A673 (cell line): ENCODE data around the gene GSTA3. TPM values are rescaled to one million over a fixed set of nuclear protein-coding genes. Genes with fewer than 3 reads are reported as not detected.

Experiments used
- BruUV-seq: library from RNA; stranded (reverse); fragments of 400-500 nt; replicated peaks from 2 replicates; lab custom pipeline; 2021; lab: Mats Ljungman, UMichigan
- CTCF ChIA-PET: fragments of 300-600 bp; sonication (Branson Sonifier 250); formaldehyde crosslinking; loops from one replicate; lab custom pipeline; 2022; ENCODE audit warnings: antibody characterized with exemption; lab: Charles Lee
- POLR2A ChIA-PET: fragments of 300-600 bp; sonication (Branson Sonifier 250); formaldehyde crosslinking; loops from one replicate; lab custom pipeline; 2022; ENCODE audit warnings: antibody characterized with exemption; ENCODE audit not compliant: low non-redundant PET; lab: Charles Lee
- DNase-seq: peaks from one replicate; pipeline ENCODE4 v3.0.0-alpha.2; 2015; ENCODE audit warnings: low spot score
- H3K27ac ChIP-seq: fragments of 200-600 bp; sonication (generic); 2 replicates; pipeline ENCODE4 v1.5.1; 2016; ENCODE audit warnings: mixed run types, low read depth, mild to moderate bottlenecking, mixed read lengths, antibody characterized with exemption, low read length; ENCODE audit not compliant: poor library complexity, severe bottlenecking
- H3K27me3 ChIP-seq: fragments of 200-600 bp; sonication (generic); replicated peaks from 2 replicates; pipeline ENCODE4 v1.6.1; 2017; ENCODE audit warnings: mixed run types, low read depth, mild to moderate bottlenecking, mixed read lengths, antibody characterized with exemption, low read length; ENCODE audit not compliant: insufficient read depth, poor library complexity
- H3K36me3 ChIP-seq: fragments of 200-600 bp; sonication (generic); 2 replicates; pipeline ENCODE4 v1.6.1; 2016; ENCODE audit warnings: mixed run types, mild to moderate bottlenecking, mixed read lengths, antibody characterized with exemption, low read length; ENCODE audit not compliant: insufficient read depth, poor library complexity, severe bottlenecking
- H3K4me1 ChIP-seq: fragments of 200-600 bp; sonication (generic); 2 replicates; pipeline ENCODE4 v1.6.1; 2017; ENCODE audit warnings: mixed run types, mild to moderate bottlenecking, mixed read lengths, antibody characterized with exemption, low read length; ENCODE audit not compliant: insufficient read depth, poor library complexity, severe bottlenecking
- H3K4me3 ChIP-seq: fragments of 200-600 bp; sonication (generic); 2 replicates; pipeline ENCODE4 v1.5.1; 2016; ENCODE audit warnings: low read depth, mixed run types, mild to moderate bottlenecking, mixed read lengths, low read length; ENCODE audit not compliant: poor library complexity, severe bottlenecking
- H3K9me3 ChIP-seq: fragments of 200-600 bp; sonication (generic); 2 replicates; pipeline ENCODE4 v1.6.1; 2016; ENCODE audit warnings: mixed run types, low read depth, mild to moderate bottlenecking, mixed read lengths, antibody characterized with exemption, low read length; ENCODE audit not compliant: poor library complexity, severe bottlenecking
- CTCF ChIP-seq: fragments of 300-800, 200-600 bp; sonication (generic); conservative IDR thresholded peaks from 2 replicates; pipeline ENCODE4 v1.5.1; 2017; ENCODE audit warnings: low read depth, mild to moderate bottlenecking, antibody characterized with exemption, low read length, moderate library complexity, mixed read lengths
- EZH2 ChIP-seq: fragments of 200-600 bp; sonication (generic); IDR thresholded peaks from 2 replicates; pipeline ENCODE4 v1.6.1; 2017; ENCODE audit warnings: borderline replicate concordance, low read depth, mild to moderate bottlenecking, mixed read lengths, antibody characterized with exemption, low read length; ENCODE audit not compliant: poor library complexity, severe bottlenecking
- intact Hi-C: fragments of 100-400 bp; cut with micrococcal nuclease; formaldehyde crosslinking; loops from one replicate; pipeline ENCODE4 v1.10.0; 2022; ENCODE audit not compliant: unreplicated experiment
- total RNA-seq: library from RNA; stranded (reverse); gene quantifications from 2 replicates; pipeline ENCODE4 v1.2.3, GENCODE V29; 2021

GSTA3 gene
- total RNA-seq, 1 experiment from 2014 or later, result not detected

DNA sequence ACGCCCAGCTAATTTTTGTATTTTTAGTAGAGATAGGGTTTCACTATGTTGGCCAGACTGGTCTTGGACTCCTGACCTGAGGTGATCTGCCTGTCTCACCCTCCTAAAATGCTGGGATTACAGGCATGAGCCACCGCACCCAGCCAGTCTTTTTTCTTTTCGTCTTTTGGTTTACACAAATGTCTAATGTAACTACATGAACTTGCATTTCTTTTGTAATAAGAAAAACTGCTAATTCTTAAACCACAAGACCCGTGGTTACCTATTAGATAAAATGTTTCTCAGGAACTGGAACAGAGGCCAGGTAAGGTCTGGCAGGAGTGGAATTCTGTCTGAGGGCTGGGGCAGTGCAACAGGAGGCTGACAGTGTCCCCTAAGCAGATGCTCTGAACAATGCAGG lies 32.7 kb upstream of the GSTA3 start:
- H3K36me3 ChIP-seq, result no peaks in the 10 kb centered on the region
- ChIA-PET CTCF (interaction anchor here (0.7 kb wide), 1 partner anchor 22 kb away, joined by 6 read pairs; no protein-coding TSS in a partner anchor), POLR2A (interaction anchor here (0.6 kb wide), 1 partner anchor 39 kb away, joined by 3 read pairs; no protein-coding TSS in a partner anchor)
- TF ChIP-seq EZH2 (no peak), CTCF (no peak)
- H3K27ac ChIP-seq, result no peak overlapping the region
- H3K27me3 ChIP-seq, result peaks cover 5% of the 10 kb centered on the region
- H3K4me3 ChIP-seq, result no peak overlapping the region
- DNase-seq, result no peak
- BruUV-seq, result no TSS peak
- no peaks in the 10 kb centered on the region for H3K9me3 ChIP-seq
- intact Hi-C loops, result no loop called here
- H3K4me1 ChIP-seq, result no peaks in the 10 kb centered on the region

DNA sequence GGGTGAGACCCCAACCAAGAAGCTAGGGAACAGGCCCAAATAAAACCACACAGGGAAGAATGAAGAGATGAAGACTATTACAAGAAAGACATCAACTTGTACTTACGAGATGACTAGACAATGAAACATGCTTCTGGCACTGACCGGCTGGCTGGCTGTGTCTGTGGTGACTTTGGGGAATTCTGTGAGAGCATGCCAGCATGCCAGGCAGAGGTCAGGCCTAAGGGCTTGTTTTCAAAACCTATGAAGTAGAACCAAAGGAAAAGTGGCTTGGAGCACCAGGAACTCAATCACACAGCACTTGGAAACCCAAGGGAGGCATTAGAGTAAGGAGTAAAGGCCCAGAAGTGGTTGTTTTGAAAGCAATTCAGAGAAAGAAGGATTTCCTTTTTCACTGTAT lies 28.4 kb upstream of the GSTA3 start:
- H3K27me3 ChIP-seq, result no peaks in the 10 kb centered on the region
- ChIA-PET CTCF (no interaction called here), POLR2A (no interaction called here)
- no peak overlapping the region for H3K4me3 ChIP-seq
- H3K27ac ChIP-seq, result no peak overlapping the region
- BruUV-seq, result no TSS peak
- TF ChIP-seq EZH2 (no peak), CTCF (no peak)
- no peaks in the 10 kb centered on the region for H3K4me1 ChIP-seq
- no peak for DNase-seq
- H3K9me3 ChIP-seq, result no peaks in the 10 kb centered on the region
- intact Hi-C loops, result no loop called here
- no peaks in the 10 kb centered on the region for H3K36me3 ChIP-seq

DNA sequence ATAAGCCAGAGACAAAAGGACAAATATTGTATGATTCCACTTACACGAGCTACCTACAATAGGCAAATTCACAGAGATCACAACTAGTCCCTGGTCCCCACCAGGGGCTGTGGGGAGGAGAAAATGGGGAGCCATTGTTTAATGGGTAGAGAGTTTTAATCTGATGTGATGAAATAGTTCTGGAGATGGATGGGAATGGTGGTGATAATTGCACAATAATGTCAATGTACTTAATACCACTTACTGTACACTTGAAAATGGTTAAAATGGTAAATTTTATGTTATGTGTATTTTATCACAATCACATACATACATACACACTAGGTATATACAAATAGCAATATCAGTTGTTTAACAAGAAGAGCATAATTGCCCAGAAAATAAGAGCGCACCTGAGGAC lies 24.3 kb upstream of the GSTA3 start:
- ChIA-PET POLR2A (no interaction called here), CTCF (no interaction called here)
- BruUV-seq, result no TSS peak
- no peak overlapping the region for H3K4me3 ChIP-seq
- intact Hi-C loops, result no loop called here
- H3K9me3 ChIP-seq, result no peaks in the 10 kb centered on the region
- no peaks in the 10 kb centered on the region for H3K36me3 ChIP-seq
- no peak overlapping the region for H3K27ac ChIP-seq
- H3K4me1 ChIP-seq, result no peaks in the 10 kb centered on the region
- no peak for TF ChIP-seq CTCF
- TF ChIP-seq EZH2, result no peak
- no peak for DNase-seq
- H3K27me3 ChIP-seq, result no peaks in the 10 kb centered on the region
